NCI-H128 (cell line): Measurements from ENCODE around the gene ULK1.

Experiments
- DNase-seq: peaks from one replicate; lab custom pipeline; 2025; ENCODE audit not compliant: unreplicated experiment; lab: John Stamatoyannopoulos, UW

Gene ULK1

GRCh38 chr12:131907379-131908091, 13.1 kb downstream of the ULK1 start:
- no peak for DNase-seq

GRCh38 chr12:131908092-131909080, 14.0 kb downstream of the ULK1 start:
- no peak for DNase-seq

DNA sequence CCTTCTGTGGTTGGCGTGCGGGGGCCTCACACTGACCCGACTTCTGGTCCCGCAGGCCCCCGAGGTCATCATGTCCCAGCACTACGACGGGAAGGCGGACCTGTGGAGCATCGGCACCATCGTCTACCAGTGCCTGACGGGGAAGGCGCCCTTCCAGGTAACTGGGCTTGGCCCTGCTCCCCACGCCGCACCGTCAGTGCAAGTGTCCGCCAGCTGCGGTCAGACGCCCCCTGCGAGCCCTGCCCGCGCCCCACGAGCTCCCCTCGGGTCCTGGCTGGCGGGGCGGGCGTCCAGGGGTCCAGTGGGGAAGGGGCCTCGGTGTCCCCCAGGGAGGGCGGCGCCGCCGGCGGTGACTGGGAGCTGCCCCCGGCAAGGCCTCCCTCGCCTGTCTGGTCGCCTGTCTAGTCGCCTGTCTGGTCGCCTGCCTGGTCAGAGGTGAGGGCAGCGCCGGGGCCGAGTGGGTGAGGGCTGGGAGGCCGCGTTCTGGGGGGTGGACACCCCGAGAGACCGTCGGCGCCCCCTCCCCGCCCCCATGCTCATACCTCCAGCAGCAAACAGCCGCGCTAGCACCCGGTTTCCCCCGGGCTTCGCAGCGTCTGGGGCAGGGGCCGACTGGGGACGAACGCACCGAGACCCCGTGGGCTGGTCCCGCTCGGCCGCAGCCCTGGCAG, 14.8 kb downstream of the ULK1 start:
- no peak for DNase-seq

GRCh38 chr12:131909752-131910219, 15.4 kb downstream of the ULK1 start:
- DNase-seq = no peak

GRCh38 chr12:131910302-131911027, 16.0 kb downstream of the ULK1 start:
- DNase-seq = no peak

- no peak for DNase-seq
These were observed 16.7 kb downstream of the ULK1 start for GRCh38 chr12:131911028-131911650.

GRCh38 chr12:131911851-131912477, 17.5 kb downstream of the ULK1 start:
- DNase-seq = no peak

DNA sequence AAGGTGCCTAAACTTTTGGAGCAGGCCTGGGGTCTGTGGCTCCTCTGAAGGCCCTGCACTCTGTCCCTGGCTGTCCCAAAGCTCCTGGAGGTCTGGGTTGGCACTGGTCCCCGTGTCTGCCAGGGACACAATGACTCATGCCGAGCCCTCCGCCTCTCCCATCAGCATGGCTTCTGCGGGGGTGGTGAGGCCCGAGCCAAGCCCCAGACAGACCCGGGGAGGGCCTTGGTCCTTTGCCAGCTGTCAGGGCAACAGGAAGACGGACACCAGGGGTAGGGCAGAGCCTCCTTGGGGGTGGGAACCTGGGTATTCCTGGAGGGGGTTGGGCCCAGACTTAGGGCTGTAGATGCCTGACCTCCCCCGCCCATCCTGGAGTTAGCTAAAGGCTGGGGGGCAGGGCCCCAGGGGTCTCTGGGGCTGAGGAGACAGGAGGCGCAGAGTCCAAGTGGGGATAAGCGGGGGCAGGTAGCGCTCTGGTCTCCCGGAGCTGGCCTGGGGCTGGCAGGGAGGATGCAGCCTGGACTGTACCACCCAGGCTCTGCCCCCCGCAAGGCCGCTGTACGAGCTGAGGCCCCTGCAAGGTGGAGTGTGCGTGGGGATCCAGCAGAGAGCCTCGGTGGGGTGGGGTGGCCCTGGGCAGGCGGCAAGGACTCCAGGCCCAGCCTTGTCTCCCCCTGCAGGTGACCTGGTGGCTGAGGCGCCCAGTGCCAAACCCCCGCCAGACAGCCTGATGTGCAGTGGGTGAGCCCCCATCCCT, 18.3 kb downstream of the ULK1 start:
- DNase-seq = no peak

GRCh38 chr12:131913666-131914065, 19.2 kb downstream of the ULK1 start:
- DNase-seq = no peak

GRCh38 chr12:131914179-131914702, 19.8 kb downstream of the ULK1 start:
- DNase-seq = no peak

DNA sequence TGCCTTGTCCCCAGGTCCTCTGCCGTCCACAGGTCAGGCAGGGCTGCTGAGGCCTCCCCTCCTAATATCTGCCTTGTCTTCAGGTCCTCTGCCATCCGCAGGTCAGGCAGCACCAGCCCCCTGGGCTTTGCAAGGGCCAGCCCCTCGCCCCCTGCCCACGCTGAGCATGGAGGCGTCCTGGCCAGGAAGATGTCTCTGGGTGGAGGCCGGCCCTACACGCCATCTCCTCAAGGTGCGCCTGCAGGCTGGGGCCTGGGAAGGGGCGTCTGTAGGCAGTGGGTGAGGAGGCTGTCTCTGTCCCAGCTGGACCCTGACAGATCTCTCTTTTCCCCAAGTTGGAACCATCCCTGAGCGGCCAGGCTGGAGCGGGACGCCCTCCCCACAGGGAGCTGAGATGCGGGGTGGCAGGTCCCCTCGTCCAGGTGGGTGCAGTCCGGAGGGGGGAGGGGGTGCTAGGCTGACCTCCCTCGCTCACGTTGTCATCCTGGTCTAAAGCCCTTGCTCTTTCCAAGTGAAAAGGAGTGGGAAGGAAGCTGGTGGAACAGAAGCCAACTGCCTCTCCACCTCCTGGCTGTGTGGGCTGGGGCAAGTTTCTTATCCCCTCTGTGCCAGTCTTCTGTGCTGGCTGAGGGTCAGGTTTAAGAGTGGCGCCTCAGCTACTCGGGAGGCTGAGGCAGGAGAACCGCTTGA, 20.7 kb downstream of the ULK1 start:
- no peak for DNase-seq

GRCh38 chr12:131915823-131916222, 21.4 kb downstream of the ULK1 start:
- no peak for DNase-seq

GRCh38 chr12:131916306-131917138, 22.1 kb downstream of the ULK1 start:
- no peak for DNase-seq

DNA sequence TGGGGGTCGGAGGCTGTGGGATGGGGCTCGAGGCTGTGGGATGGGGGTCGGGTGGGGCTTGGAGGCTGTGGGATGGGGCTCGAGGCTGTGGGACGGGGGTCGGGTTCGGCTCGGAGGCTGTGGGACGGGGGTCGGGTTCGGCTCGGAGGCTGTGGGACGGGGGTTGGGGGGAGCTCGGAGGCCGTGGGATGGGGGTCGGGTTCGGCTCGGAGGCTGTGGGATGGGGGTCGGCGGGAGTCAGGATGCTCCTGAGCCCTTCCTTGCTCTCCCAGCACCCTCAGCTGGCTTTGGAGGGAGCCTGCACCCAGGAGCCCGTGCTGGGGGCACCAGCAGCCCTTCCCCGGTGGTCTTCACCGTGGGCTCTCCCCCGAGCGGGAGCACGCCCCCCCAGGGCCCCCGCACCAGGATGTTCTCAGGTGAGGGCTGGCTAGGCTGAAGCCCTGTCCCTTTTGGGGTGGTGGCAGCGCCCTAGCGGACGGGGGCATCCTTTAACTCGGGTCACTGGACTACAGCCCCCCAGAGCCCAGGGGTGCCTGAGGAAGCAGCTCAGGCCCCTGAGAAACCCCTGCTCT, 22.8 kb downstream of the ULK1 start:
- DNase-seq = no peak

DNA sequence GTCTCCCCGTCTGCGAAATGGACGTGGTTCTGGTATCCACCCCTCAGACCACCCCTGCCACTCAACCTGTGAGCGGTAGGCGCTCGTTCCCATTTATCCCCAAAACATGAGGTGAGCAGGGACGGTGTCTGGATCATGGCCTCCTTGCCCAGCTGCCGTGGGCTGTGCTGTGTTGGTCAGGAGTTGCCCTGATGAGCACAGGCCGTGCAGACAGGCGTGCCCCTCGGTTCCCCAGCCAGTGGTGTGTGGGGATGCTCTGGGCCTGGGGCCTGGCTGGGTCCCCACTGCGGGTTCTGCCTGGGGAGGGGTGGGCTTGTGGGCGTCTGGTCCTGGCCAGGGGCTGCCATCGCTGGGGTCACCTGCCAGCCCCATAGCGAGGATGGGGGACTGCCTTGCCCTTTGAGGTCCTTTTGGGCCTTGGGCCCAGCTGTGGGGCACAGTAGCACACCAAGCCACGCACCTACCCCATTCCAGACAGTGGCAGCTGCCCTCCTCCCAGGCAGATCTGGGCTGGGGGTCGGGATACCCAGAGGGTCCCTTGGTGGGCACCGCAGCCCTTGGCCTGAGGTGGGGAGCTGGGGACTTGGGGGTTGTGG, 23.4 kb downstream of the ULK1 start:
- DNase-seq = no peak

DNA sequence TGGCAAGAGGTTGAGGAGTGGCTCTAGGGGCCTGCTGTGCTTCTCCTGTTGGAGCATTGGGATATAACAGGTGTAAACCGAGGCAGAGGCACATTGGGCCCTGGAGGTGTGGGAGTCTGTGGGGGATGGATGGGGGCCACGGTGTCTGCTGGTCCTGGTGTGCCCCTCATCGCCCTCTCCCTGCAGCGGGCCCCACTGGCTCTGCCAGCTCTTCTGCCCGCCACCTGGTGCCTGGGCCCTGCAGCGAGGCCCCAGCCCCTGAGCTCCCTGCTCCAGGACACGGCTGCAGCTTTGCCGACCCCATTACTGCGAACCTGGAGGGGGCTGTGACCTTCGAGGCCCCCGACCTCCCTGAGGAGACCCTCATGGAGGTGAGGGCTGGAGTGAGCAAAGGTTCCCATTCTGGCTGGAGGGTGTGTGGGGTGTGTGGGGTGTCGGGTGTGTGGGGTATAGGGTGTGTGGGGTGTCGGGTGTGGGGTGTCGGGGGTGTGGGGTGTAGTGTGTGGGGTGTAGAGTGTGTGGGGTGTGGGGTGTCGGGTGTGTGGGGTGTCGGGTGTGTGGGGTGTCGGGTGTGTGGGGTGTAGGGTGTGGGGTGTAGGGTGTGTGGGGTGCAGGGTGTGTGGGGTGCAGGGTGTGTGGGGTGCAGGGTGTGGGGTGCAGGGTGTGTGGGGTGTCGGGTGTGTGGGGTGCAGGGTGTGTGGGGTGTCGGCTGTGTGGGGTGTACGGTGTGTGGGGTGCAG, 24.1 kb downstream of the ULK1 start:
- no peak for DNase-seq
